ENCODE results near the gene TPCN1. TPM values are rescaled to one million over a fixed set of nuclear protein-coding genes. Genes with fewer than 3 reads are reported as not detected.

TPCN1 gene
- total RNA-seq, 3 donors from 2014 or later (not counting 1 experiment from before 2014, with no cell fraction given) = 7.2 to 21.4 (median 10.7) TPM

GRCh38 chr12:113251404-113252070, 30.3 kb downstream of the TPCN1 start:
- H3K9me3 ChIP-seq (ENCODE audit: control insufficient read depth, insufficient read depth, low read length) = peaks cover 5% of the 10 kb centered on the region
- intact Hi-C loops (cut with micrococcal nuclease) = no loop called here
- no peak overlapping the region for H3K27ac ChIP-seq (ENCODE audit: low read length)
- H3K4me3 Mint-ChIP-seq = no peak overlapping the region
- 96% methylated on average over 16 of the region's 16 CpGs for WGBS (ENCODE audit: insufficient coverage)
- no peaks in the 10 kb centered on the region for H3K4me1 ChIP-seq (ENCODE audit: control insufficient read depth, insufficient read depth, low read length)
- H3K36me3 ChIP-seq (ENCODE audit: control insufficient read depth, insufficient read depth, low read length) = peaks cover 2% of the 10 kb centered on the region
- H3K36me3 Mint-ChIP-seq = no peaks in the 10 kb centered on the region
- H3K4me3 ChIP-seq (ENCODE audit: low read length) = no peak overlapping the region
- H3K9me3 Mint-ChIP-seq = no peaks in the 10 kb centered on the region
- TF ChIP-seq CTCF (IDR thresholded peaks at IDR 0.05) = no peak
- no peak overlapping the region for H3K27ac Mint-ChIP-seq
- DNase-seq (no peak), ATAC-seq (no peak)
- H3K27me3 Mint-ChIP-seq (ENCODE audit: low read depth in 2 of 2) = no peaks in the 10 kb centered on the region
- no peaks in the 10 kb centered on the region for H3K4me1 Mint-ChIP-seq
- H3K27me3 ChIP-seq (ENCODE audit: control insufficient read depth, insufficient read depth, low read length) = no peaks in the 10 kb centered on the region

DNA sequence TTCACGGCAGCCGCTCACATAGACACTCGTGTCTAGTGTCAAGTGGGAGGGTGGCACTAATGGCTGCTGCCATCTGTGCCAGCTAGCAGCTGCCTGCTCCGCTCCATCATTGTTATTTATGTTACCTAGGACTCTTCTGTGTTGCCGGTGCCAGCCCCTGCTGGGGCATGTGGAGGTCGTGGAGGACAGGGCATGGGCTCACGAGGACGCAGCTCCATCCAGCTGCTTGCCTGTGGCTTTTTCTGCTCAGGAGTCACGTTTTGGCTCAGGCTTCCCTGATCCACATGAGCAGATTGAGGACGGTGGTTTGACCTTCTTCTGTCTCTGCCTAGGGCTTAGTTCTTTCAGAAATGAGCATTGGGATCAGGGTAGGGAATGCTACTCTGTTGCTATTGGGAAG, 31.2 kb downstream of the TPCN1 start:
- no peak overlapping the region for H3K27ac ChIP-seq (ENCODE audit: low read length)
- Mint-ChIP-seq H3K9me3 (no peaks in the 10 kb centered on the region), H3K36me3 (no peaks in the 10 kb centered on the region), H3K4me1 (no peaks in the 10 kb centered on the region), H3K4me3 (no peak overlapping the region), H3K27me3 (ENCODE audit: low read depth in 2 of 2) (no peaks in the 10 kb centered on the region), H3K27ac (no peak overlapping the region)
- intact Hi-C loops (cut with micrococcal nuclease) = no loop called here
- no peaks in the 10 kb centered on the region for H3K27me3 ChIP-seq (ENCODE audit: control insufficient read depth, insufficient read depth, low read length)
- H3K36me3 ChIP-seq (ENCODE audit: control insufficient read depth, insufficient read depth, low read length) = peaks cover 2% of the 10 kb centered on the region
- DNase-seq (no peak), ATAC-seq (no peak)
- H3K4me1 ChIP-seq (ENCODE audit: control insufficient read depth, insufficient read depth, low read length) = no peaks in the 10 kb centered on the region
- TF ChIP-seq CTCF (IDR thresholded peaks at IDR 0.05) = no peak
- no peak overlapping the region for H3K4me3 ChIP-seq (ENCODE audit: low read length)
- 94% methylated on average over 10 of the region's 10 CpGs for WGBS (ENCODE audit: insufficient coverage)
- peaks cover 5% of the 10 kb centered on the region for H3K9me3 ChIP-seq (ENCODE audit: control insufficient read depth, insufficient read depth, low read length)

- 90% methylated on average over 4 of the region's 5 CpGs for WGBS (ENCODE audit: insufficient coverage)
Measured at GRCh38 chr12:113253532-113254285, 32.4 kb downstream of the TPCN1 start.

More at GRCh38 chr12:113253532-113254285, 32.4 kb downstream of the TPCN1 start:
- no peak for TF ChIP-seq CTCF (IDR thresholded peaks at IDR 0.05)
- no peaks in the 10 kb centered on the region for H3K36me3 Mint-ChIP-seq
- Histone ChIP-seq H3K4me1 (ENCODE audit: control insufficient read depth, insufficient read depth, low read length) (no peaks in the 10 kb centered on the region), H3K27me3 (ENCODE audit: control insufficient read depth, insufficient read depth, low read length) (no peaks in the 10 kb centered on the region), H3K36me3 (ENCODE audit: control insufficient read depth, insufficient read depth, low read length) (peaks cover 2% of the 10 kb centered on the region), H3K27ac (ENCODE audit: low read length) (no peak overlapping the region), H3K9me3 (ENCODE audit: control insufficient read depth, insufficient read depth, low read length) (peaks cover 5% of the 10 kb centered on the region), H3K4me3 (ENCODE audit: low read length) (no peak overlapping the region)
- H3K4me3 Mint-ChIP-seq = no peak overlapping the region
- H3K27ac Mint-ChIP-seq = no peak overlapping the region
- H3K27me3 Mint-ChIP-seq (ENCODE audit: low read depth in 2 of 2) = no peaks in the 10 kb centered on the region
- H3K4me1 Mint-ChIP-seq = no peaks in the 10 kb centered on the region
- intact Hi-C loops (cut with micrococcal nuclease) = no loop called here
- no peaks in the 10 kb centered on the region for H3K9me3 Mint-ChIP-seq
- ATAC-seq (no peak), DNase-seq (no peak)

Measured in natural killer cell (primary cell).